Renal cortical epithelial cell (primary cell): ENCODE measurements around the gene CDH8. TPM values are rescaled to one million over a fixed set of nuclear protein-coding genes. Genes with fewer than 3 reads are reported as not detected.

Experiments used
- DNase-seq: peaks from one replicate; pipeline ENCODE4 v3.0.0-alpha.2; 2011; ENCODE audit warnings: low read depth
- total RNA-seq: library from RNA; depleted of rRNA; stranded (reverse); fragments of >200 nt; gene quantifications from 2 replicates; pipeline ENCODE4 v1.2.3, GENCODE V29; 2014

Gene CDH8
- total RNA-seq, 1 donor from 2014 or later: 1.3 TPM

- no peak for DNase-seq
Measured at GRCh38 chr16:62029947-62030346, 6.3 kb downstream of the CDH8 start.

- no peak for DNase-seq
Measured at GRCh38 chr16:62022688-62023087, 13.6 kb downstream of the CDH8 start.

- DNase-seq: no peak
Measured at GRCh38 chr16:62021161-62021581, 15.1 kb downstream of the CDH8 start.

- no peak for DNase-seq
Measured at GRCh38 chr16:62020681-62021080, 15.6 kb downstream of the CDH8 start.

GRCh38 chr16:62019851-62020250, 16.4 kb downstream of the CDH8 start:
- no peak for DNase-seq

- DNase-seq: no peak
Measured at GRCh38 chr16:62018301-62019060, 17.8 kb downstream of the CDH8 start.

- no peak for DNase-seq
Measured at GRCh38 chr16:62014319-62014923, 21.8 kb downstream of the CDH8 start.

GRCh38 chr16:62010186-62010585, 26.1 kb downstream of the CDH8 start:
- no peak for DNase-seq

- no peak for DNase-seq
Measured at GRCh38 chr16:61998460-61998859, 37.8 kb downstream of the CDH8 start.

GRCh38 chr16:61993108-61993507, 43.1 kb downstream of the CDH8 start:
- no peak for DNase-seq

- no peak for DNase-seq
Measured at GRCh38 chr16:61987474-61988012, 48.7 kb downstream of the CDH8 start.

GRCh38 chr16:61969077-61969382, 67.2 kb downstream of the CDH8 start:
- no peak for DNase-seq

GRCh38 chr16:61968242-61969076, 67.8 kb downstream of the CDH8 start:
- no peak for DNase-seq

- no peak for DNase-seq
Measured at GRCh38 chr16:61957075-61957855, 79.0 kb downstream of the CDH8 start.

- DNase-seq: no peak
Measured at GRCh38 chr16:61952841-61953240, 83.4 kb downstream of the CDH8 start.

- no peak for DNase-seq
Measured at GRCh38 chr16:61948414-61948813, 87.8 kb downstream of the CDH8 start.

GRCh38 chr16:61946019-61946418, 90.2 kb downstream of the CDH8 start:
- no peak for DNase-seq

GRCh38 chr16:61945511-61945910, 90.7 kb downstream of the CDH8 start:
- DNase-seq: no peak

- DNase-seq: no peak
Measured at GRCh38 chr16:61944004-61944403, 92.2 kb downstream of the CDH8 start.

- no peak for DNase-seq
Measured at GRCh38 chr16:61940611-61941010, 95.6 kb downstream of the CDH8 start.

GRCh38 chr16:61937646-61938045, 98.6 kb downstream of the CDH8 start:
- no peak for DNase-seq

- no peak for DNase-seq
Measured at GRCh38 chr16:61936522-61936921, 99.7 kb downstream of the CDH8 start.
